ENCODE measurements around the gene WWOX. TPM values are rescaled to one million over a fixed set of nuclear protein-coding genes. Genes with fewer than 3 reads are reported as not detected.

Gene WWOX
- total and polyA plus RNA-seq, 2 of the 8 experiments (the other 6 are each of a cell fraction or from before 2014, with no cell fraction given) = 5.4 to 16.7 TPM

DNA sequence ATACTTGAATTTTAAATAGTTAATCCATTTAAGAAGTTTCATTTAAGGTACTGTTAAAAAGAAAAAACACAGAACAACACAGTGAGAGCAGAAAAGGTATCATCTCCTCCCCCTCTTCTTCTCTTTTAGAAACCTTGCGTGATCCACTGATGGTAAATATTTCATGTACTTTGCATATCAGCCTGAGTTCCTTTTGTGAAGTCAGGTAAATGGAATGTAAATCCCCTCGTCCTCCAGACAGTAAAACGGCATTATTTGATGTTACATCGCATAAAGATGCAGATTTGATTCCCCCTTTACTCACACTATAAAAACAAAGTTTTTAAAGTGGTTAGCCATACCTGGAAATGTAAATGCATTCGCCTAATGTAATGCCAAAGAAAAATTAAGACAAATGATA, 234.4 kb downstream of the WWOX start:
- Histone ChIP-seq H4K5ac (ENCODE audit: insufficient read length, low read depth, low read length) (no peak overlapping the region), H2BK15ac (ENCODE audit: low read length) (no peak overlapping the region), H3K4me3 (ENCODE audit: extremely low read depth in 1 of 4, insufficient read depth in 2 of 4, low read depth in 3 of 4, low read length in 4 of 4) (no peak overlapping the region), H3K23ac (ENCODE audit: insufficient read length) (no peak overlapping the region), H3K4ac (replicated peaks; ENCODE audit: insufficient read length, low read depth, low read length) (no peak overlapping the region), H3K79me2 (ENCODE audit: control insufficient read depth in 1 of 2, insufficient read depth in 2 of 2, low read length in 2 of 2) (no peaks in the 10 kb centered on the region), H3K27me3 (replicated peaks in 1 of 4; ENCODE audit: control insufficient read depth in 3 of 4, extremely low read depth in 1 of 4, insufficient read depth in 3 of 4, low read length in 3 of 4) (peaks cover 0 to 1% (median 0%) of the 10 kb centered on the region in 4 experiments; a peak in 1 of 7 replicates), H4K20me1 (replicated peaks in 1 of 2; ENCODE audit: control insufficient read depth in 1 of 2, insufficient read depth in 2 of 2, low read length in 2 of 2) (no peaks in the 10 kb centered on the region), H3K4me2 (ENCODE audit: insufficient read depth in 1 of 2, low read depth in 2 of 2, low read length in 2 of 2) (no peak overlapping the region), H2AK5ac (ENCODE audit: low read depth, low read length) (no peak overlapping the region), H2BK120ac (replicated peaks; ENCODE audit: low read depth, low read length) (no peak overlapping the region), H3K79me1 (ENCODE audit: low read depth, low read length) (no peaks in the 10 kb centered on the region), H3K23me2 (ENCODE audit: low read depth, low read length) (no peaks in the 10 kb centered on the region; the same call in 1 of the 2 replicates), H3K56ac (replicated peaks; ENCODE audit: insufficient read length, low read depth, low read length) (no peak overlapping the region), H2AFZ (ENCODE audit: low read length) (no peak overlapping the region), H3K9ac (replicated peaks in 1 of 4; ENCODE audit: extremely low read depth in 1 of 4, low read depth in 3 of 4, low read length in 3 of 4) (no peak overlapping the region), H2BK12ac (ENCODE audit: low read depth, low read length) (no peak overlapping the region), H2BK5ac (ENCODE audit: low read depth, low read length) (no peak overlapping the region), H3K27ac (ENCODE audit: low read depth, low read length) (no peak overlapping the region), H2BK20ac (ENCODE audit: low read length) (no peak overlapping the region), H3K9me3 (ENCODE audit: insufficient read depth in 2 of 2, low read depth in 1 of 2, low read length in 1 of 2) (no peaks in the 10 kb centered on the region), H3K18ac (ENCODE audit: extremely low read depth, low read length) (no peak overlapping the region), H4K8ac (ENCODE audit: extremely low read depth, insufficient read depth, low read length) (no peak overlapping the region), H3K4me1 (replicated peaks in 1 of 4; ENCODE audit: control insufficient read depth in 3 of 4, insufficient read depth in 4 of 4, low read length in 3 of 4) (no peaks in the 10 kb centered on the region), H4K91ac (replicated peaks; ENCODE audit: insufficient read length, low read length) (no peak overlapping the region), H3K36me3 (ENCODE audit: control insufficient read depth in 2 of 4, insufficient read depth in 4 of 4, low read length in 3 of 4) (no peaks in the 10 kb centered on the region), H3K14ac (ENCODE audit: insufficient read length) (no peak overlapping the region)
- FAIRE-seq = peak; percentile 70
- WGBS, 2 experiments (ENCODE audit: extremely low coverage in 1 of 2, insufficient coverage in 1 of 2, insufficient read length in 1 of 2, insufficient replicate concordance in 2 of 2, low coverage in 1 of 2, low lambda C conversion rate in 2 of 2, missing lambda C conversion rate in 1 of 2) = 61% methylated on average over 5 of the region's 5 CpGs; no CpG with 5 or more reads in 1 of the 2 experiments
- TF ChIP-seq SUZ12 (IDR thresholded peaks at IDR 0.05; ENCODE audit: low read length) (no peak), JUN (IDR thresholded peaks at IDR 0.05; ENCODE audit: low read depth, low read length) (no peak), RFX5 (IDR thresholded peaks at IDR 0.05; ENCODE audit: borderline replicate concordance, low read depth, low read length) (no peak), BRCA1 (IDR thresholded peaks at IDR 0.05; ENCODE audit: low read depth, low read length) (no peak), ASH2L (IDR thresholded peaks at IDR 0.05; ENCODE audit: low read length) (no peak), KDM4A (IDR thresholded peaks at IDR 0.05; ENCODE audit: low read depth, low read length, severe bottlenecking) (no peak), CHD2 (IDR thresholded peaks at IDR 0.05; ENCODE audit: low read length) (no peak), EZH2 (IDR thresholded peaks at IDR 0.05; ENCODE audit: low read depth, low read length, severe bottlenecking) (no peak)
- TF ChIP-seq, protein P1, sequence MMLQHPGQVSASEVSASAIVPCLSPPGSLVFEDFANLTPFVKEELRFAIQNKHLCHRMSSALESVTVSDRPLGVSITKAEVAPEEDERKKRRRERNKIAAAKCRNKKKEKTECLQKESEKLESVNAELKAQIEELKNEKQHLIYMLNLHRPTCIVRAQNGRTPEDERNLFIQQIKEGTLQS (IDR thresholded peaks at IDR 0.05; ENCODE audit: insufficient read depth, low read depth, low read length) = no peak
- TF ChIP-seq, protein P2, sequence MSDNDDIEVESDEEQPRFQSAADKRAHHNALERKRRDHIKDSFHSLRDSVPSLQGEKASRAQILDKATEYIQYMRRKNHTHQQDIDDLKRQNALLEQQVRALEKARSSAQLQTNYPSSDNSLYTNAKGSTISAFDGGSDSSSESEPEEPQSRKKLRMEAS (IDR thresholded peaks at IDR 0.05) = no peak
- CTCF ChIA-PET (ENCODE audit: partially characterized antibody) = interaction anchor here (0.5 kb wide), 1 partner anchor 124 kb away, joined by 3 read pairs; no protein-coding TSS in a partner anchor
- no peak for DNase-seq (ENCODE audit: low read depth in 1 of 2, low spot score in 2 of 2)
- POLR2A ChIA-PET (ENCODE audit: partially characterized antibody) = no interaction called here

Measured in H1 (cell line).